Lower leg skin (tissue), 3 donors: Measurements from ENCODE around the gene EBF3.

ENCODE experiments used
- POLR2A ChIP-seq, 2 donors: fragments of 450-650 bp; IDR thresholded peaks; one replicate each; pipeline ENCODE4 v1.6.1; 2016 to 2017; ENCODE audit warnings: antibody characterized with exemption in 2 of 2, mild to moderate bottlenecking in 1 of 2, moderate library complexity in 1 of 2
- TF ChIP-seq, protein P1 (sequence below), 3 donors: fragments of 450-650 bp; IDR thresholded peaks; one replicate each; pipeline ENCODE4 v1.5.1; 2016; ENCODE audit warnings: antibody characterized with exemption in 3 of 3, mild to moderate bottlenecking in 3 of 3, moderate library complexity in 2 of 3

DNA sequence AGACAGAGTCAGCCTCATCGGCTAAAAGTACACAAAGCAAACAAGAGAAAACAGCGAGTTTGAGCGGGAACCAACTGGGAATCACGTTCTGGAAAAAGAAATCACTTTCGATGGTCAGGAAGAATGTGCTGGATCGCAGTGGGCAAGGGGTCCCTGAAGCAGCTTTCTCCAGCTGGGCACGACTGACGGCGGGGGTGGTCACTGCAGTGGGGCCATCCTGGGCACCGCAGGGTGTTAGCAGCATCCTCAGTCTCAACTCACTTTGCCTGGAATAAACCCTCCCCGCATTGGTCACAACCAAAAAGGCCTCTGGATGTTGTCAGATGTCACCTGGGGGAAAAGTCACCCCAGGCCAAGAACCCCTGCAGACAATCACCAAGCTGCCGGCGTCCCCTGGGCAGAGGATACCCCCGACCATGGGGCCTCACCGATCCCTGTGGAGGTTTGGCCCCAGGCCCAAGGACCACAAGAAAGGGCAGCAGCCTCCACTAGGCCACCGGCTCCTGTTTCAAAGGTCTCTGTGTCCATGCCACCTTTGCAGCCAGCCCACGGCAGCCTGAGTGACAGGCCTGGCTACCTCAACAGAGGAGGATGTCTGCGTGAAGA, 42.9 kb downstream of the EBF3 start:
- TF ChIP-seq, protein P1, sequence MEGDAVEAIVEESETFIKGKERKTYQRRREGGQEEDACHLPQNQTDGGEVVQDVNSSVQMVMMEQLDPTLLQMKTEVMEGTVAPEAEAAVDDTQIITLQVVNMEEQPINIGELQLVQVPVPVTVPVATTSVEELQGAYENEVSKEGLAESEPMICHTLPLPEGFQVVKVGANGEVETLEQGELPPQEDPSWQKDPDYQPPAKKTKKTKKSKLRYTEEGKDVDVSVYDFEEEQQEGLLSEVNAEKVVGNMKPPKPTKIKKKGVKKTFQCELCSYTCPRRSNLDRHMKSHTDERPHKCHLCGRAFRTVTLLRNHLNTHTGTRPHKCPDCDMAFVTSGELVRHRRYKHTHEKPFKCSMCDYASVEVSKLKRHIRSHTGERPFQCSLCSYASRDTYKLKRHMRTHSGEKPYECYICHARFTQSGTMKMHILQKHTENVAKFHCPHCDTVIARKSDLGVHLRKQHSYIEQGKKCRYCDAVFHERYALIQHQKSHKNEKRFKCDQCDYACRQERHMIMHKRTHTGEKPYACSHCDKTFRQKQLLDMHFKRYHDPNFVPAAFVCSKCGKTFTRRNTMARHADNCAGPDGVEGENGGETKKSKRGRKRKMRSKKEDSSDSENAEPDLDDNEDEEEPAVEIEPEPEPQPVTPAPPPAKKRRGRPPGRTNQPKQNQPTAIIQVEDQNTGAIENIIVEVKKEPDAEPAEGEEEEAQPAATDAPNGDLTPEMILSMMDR (IDR thresholded peaks at IDR 0.05), result no peak
- TF ChIP-seq POLR2A (IDR thresholded peaks at IDR 0.05), result no peak
